HepG2 (cell line): ENCODE results near the gene GGT1. TPM values are rescaled to one million over a fixed set of nuclear protein-coding genes. Genes with fewer than 3 reads are reported as not detected.

ENCODE experiments used
- CEBPG ChIP-seq: IDR thresholded peaks from 2 replicates; pipeline ENCODE4 v1.6.1; 2016
- DNMT1 ChIP-seq: sonication (generic); formaldehyde crosslinking; IDR thresholded peaks from 2 replicates; pipeline ENCODE4 v1.5.1; 2020; ENCODE audit warnings: mild to moderate bottlenecking, missing genetic modification reagents
- FOXK2 ChIP-seq: fragments of 450-650 bp; IDR thresholded peaks from 2 replicates; pipeline ENCODE4 v1.6.1; 2016
- GATAD2A ChIP-seq: IDR thresholded peaks from 2 replicates; pipeline ENCODE4 v1.6.1; 2016
- GLMP ChIP-seq: sonication (generic); formaldehyde crosslinking; IDR thresholded peaks from 2 replicates; pipeline ENCODE4 v1.9.0; 2021; ENCODE audit warnings: missing genetic modification reagents, mild to moderate bottlenecking, borderline replicate concordance
- HMGA1 ChIP-seq: sonication (generic); formaldehyde crosslinking; conservative IDR thresholded peaks from 2 replicates; pipeline ENCODE4 v1.4.0; 2020; ENCODE audit warnings: missing genetic modification reagents
- HNRNPK ChIP-seq: fragments of 200-400 bp; formaldehyde crosslinking; IDR thresholded peaks from 2 replicates; pipeline ENCODE4 v1.6.1; 2018; ENCODE audit warnings: low read length, low read depth, moderate library complexity, mild to moderate bottlenecking; ENCODE audit not compliant: poor library complexity, severe bottlenecking
- ISX ChIP-seq: sonication (generic); formaldehyde crosslinking; conservative IDR thresholded peaks from 2 replicates; pipeline ENCODE4 v1.5.0; 2020; ENCODE audit warnings: missing genetic modification reagents
- JUN ChIP-seq: sonication (generic); formaldehyde crosslinking; IDR thresholded peaks from 2 replicates; pipeline ENCODE4 v1.4.0; 2020; ENCODE audit warnings: mild to moderate bottlenecking, missing genetic modification reagents
- JUND ChIP-seq: sonication (generic); formaldehyde crosslinking; IDR thresholded peaks from 2 replicates; pipeline ENCODE4 v1.8.0; 2022; ENCODE audit warnings: mild to moderate bottlenecking, missing genetic modification reagents
- KDM1A ChIP-seq: IDR thresholded peaks from 2 replicates; pipeline ENCODE4 v1.6.1; 2016; ENCODE audit warnings: missing compliant biosample characterization
- KLF9 ChIP-seq: IDR thresholded peaks from 2 replicates; pipeline ENCODE4 v1.6.1; 2016; ENCODE audit warnings: low read depth
- MEF2D ChIP-seq: sonication (generic); formaldehyde crosslinking; IDR thresholded peaks from 2 replicates; pipeline ENCODE4 v1.5.1; 2020; ENCODE audit warnings: mild to moderate bottlenecking, missing genetic modification reagents
- MEIS2 ChIP-seq: sonication (generic); formaldehyde crosslinking; IDR thresholded peaks from 2 replicates; pipeline ENCODE4 v1.9.0; 2021; ENCODE audit warnings: mild to moderate bottlenecking, missing genetic modification reagents
- NCOA1 ChIP-seq: sonication (generic); formaldehyde crosslinking; IDR thresholded peaks from 2 replicates; pipeline ENCODE4 v1.9.0; 2021; ENCODE audit warnings: missing genetic modification reagents
- NFRKB ChIP-seq: fragments of 450-650 bp; IDR thresholded peaks from 2 replicates; pipeline ENCODE4 v1.6.1; 2017
- NR0B2 ChIP-seq: sonication (generic); formaldehyde crosslinking; IDR thresholded peaks from 2 replicates; pipeline ENCODE4 v1.4.0; 2020; ENCODE audit warnings: mild to moderate bottlenecking, missing genetic modification reagents
- SMYD3 ChIP-seq: sonication (generic); formaldehyde crosslinking; IDR thresholded peaks from 2 replicates; pipeline ENCODE4 v1.8.1; 2023; ENCODE audit warnings: mild to moderate bottlenecking, missing genetic modification reagents
- SRSF9 ChIP-seq: fragments of 200-400 bp; formaldehyde crosslinking; IDR thresholded peaks from 2 replicates; pipeline ENCODE4 v1.6.1; 2018; ENCODE audit warnings: borderline replicate concordance, mild to moderate bottlenecking, low read depth, low read length; ENCODE audit not compliant: insufficient read depth, poor library complexity, severe bottlenecking
- SRY ChIP-seq: sonication (generic); formaldehyde crosslinking; IDR thresholded peaks from 2 replicates; pipeline ENCODE4 v1.8.0; 2022; ENCODE audit warnings: mild to moderate bottlenecking, missing genetic modification reagents
- ZBTB7A ChIP-seq: sonication (generic); formaldehyde crosslinking; IDR thresholded peaks from 2 replicates; pipeline ENCODE4 v1.8.0; 2022; ENCODE audit warnings: mild to moderate bottlenecking, missing genetic modification reagents
- ZC3H4 ChIP-seq: sonication (generic); formaldehyde crosslinking; IDR thresholded peaks from 2 replicates; pipeline ENCODE4 v1.4.0; 2020; ENCODE audit warnings: missing genetic modification reagents, borderline replicate concordance
- ZFP41 ChIP-seq: sonication (generic); formaldehyde crosslinking; IDR thresholded peaks from 2 replicates; pipeline ENCODE4 v1.4.0; 2020; ENCODE audit warnings: mild to moderate bottlenecking, missing genetic modification reagents, borderline replicate concordance
- ZNF207 ChIP-seq: fragments of 450-650 bp; IDR thresholded peaks from 2 replicates; pipeline ENCODE4 v1.6.1; 2016; ENCODE audit warnings: antibody characterized with exemption, borderline replicate concordance
- ZNF33A ChIP-seq: sonication (generic); formaldehyde crosslinking; IDR thresholded peaks from 2 replicates; pipeline ENCODE4 v1.5.1; 2020; ENCODE audit warnings: missing genetic modification reagents, mild to moderate bottlenecking, moderate library complexity, borderline replicate concordance
- ZNF383 ChIP-seq: sonication (generic); formaldehyde crosslinking; IDR thresholded peaks from 2 replicates; pipeline ENCODE4 v1.4.0; 2020; ENCODE audit warnings: missing genetic modification reagents, mild to moderate bottlenecking, borderline replicate concordance
- ZNF44 ChIP-seq: sonication (generic); formaldehyde crosslinking; IDR thresholded peaks from 2 replicates; pipeline ENCODE4 v1.5.1; 2020; ENCODE audit warnings: mild to moderate bottlenecking, missing genetic modification reagents
- ZNF547 ChIP-seq: sonication (generic); formaldehyde crosslinking; IDR thresholded peaks from 2 replicates; pipeline ENCODE4 v1.5.1; 2020; ENCODE audit warnings: mild to moderate bottlenecking, missing genetic modification reagents
- ZNF570 ChIP-seq: sonication (generic); formaldehyde crosslinking; IDR thresholded peaks from 2 replicates; pipeline ENCODE4 v1.4.0; 2020; ENCODE audit warnings: mild to moderate bottlenecking, missing genetic modification reagents, borderline replicate concordance
- ZNF576 ChIP-seq: sonication (generic); formaldehyde crosslinking; IDR thresholded peaks from 2 replicates; pipeline ENCODE4 v1.4.0; 2020; ENCODE audit warnings: mild to moderate bottlenecking, missing genetic modification reagents
- ZNF619 ChIP-seq: sonication (generic); formaldehyde crosslinking; IDR thresholded peaks from 2 replicates; pipeline ENCODE4 v1.4.0; 2020; ENCODE audit warnings: mild to moderate bottlenecking, missing genetic modification reagents
- ZNF766 ChIP-seq: sonication (generic); formaldehyde crosslinking; IDR thresholded peaks from 2 replicates; pipeline ENCODE4 v1.5.0; 2020; ENCODE audit warnings: missing genetic modification reagents, borderline replicate concordance
- polyA plus RNA-seq, 8 experiments: library from polyadenylated mRNA; depleted of rRNA in 3 of 8; stranded (reverse) in 7 of 8; unstranded in 1 of 8; fragments of >200 nt; fragmentation: Illumina TruSeq in 4 of 8; extraction: Trizol in 4 of 8; gene quantifications; 2 replicates each; pipeline versions ENCODE4 v1.2.1 to v1.2.3, GENCODE V29; 2011 to 2016; ENCODE audit warnings: low read depth in 4 of 8, missing spikeins in 1 of 8, mixed read lengths in 1 of 8; ENCODE audit not compliant: insufficient read depth in 1 of 8
- total RNA-seq, 5 experiments: library from RNA; depleted of rRNA; stranded (reverse); fragments of >200 nt; fragmentation: Illumina TruSeq; extraction: Trizol; gene quantifications; 2 replicates each; pipeline ENCODE4 v1.2.3, GENCODE V29; 2016; ENCODE audit warnings: low read depth in 1 of 5

Gene GGT1
- total and polyA plus RNA-seq, 2 of the 13 experiments (the other 11 are each of a cell fraction or from before 2014, with no cell fraction given): 29.9 to 103 TPM

GRCh38 chr22:24578355-24579257 lies 24.4 kb upstream of the GGT1 start (continued):
- TF ChIP-seq KDM1A (CRISPR knock-in tag) (peak; percentile 81), JUN (CRISPR knock-in tag) (0 out of 2 replicates have a peak, but pooled peaks have one; percentile 24), ZC3H4 (peak; percentile 87), KLF9 (CRISPR knock-in tag) (no peak; the same call in 1 of the 2 replicates), NFRKB (no peak), SMYD3 (CRISPR knock-in tag) (no peak), ZBTB7A (CRISPR knock-in tag) (no peak), ZNF383 (CRISPR knock-in tag) (no peak), JUND (no peak), ISX (no peak), ZNF207 (no peak), ZNF576 (CRISPR knock-in tag) (no peak), ZNF766 (CRISPR knock-in tag) (no peak), SRY (CRISPR knock-in tag) (no peak), ZNF570 (CRISPR knock-in tag) (no peak), ZFP41 (CRISPR knock-in tag) (no peak), ZNF547 (CRISPR knock-in tag) (no peak), ZNF619 (no peak), MEF2D (CRISPR knock-in tag) (peak; percentile 46; the same call in 1 of the 2 replicates), HMGA1 (no peak), HNRNPK (no peak), GLMP (CRISPR knock-in tag) (no peak), NCOA1 (peak; percentile 82), SRSF9 (no peak), CEBPG (CRISPR knock-in tag) (peak; percentile 82), NR0B2 (CRISPR knock-in tag) (no peak), ZNF33A (CRISPR knock-in tag) (no peak), DNMT1 (CRISPR knock-in tag) (no peak), MEIS2 (no peak), ZNF44 (no peak), FOXK2 (peak; percentile 90), GATAD2A (CRISPR knock-in tag) (peak; percentile 97)
